Transverse colon (tissue), 4 donors: ENCODE data around the gene DYNC1I1.

Experiments used
- EP300 ChIP-seq: sonication (generic); formaldehyde crosslinking; IDR thresholded peaks from one replicate; pipeline ENCODE4 v1.6.1; 2017; ENCODE audit warnings: antibody characterized with exemption, low read depth
- POLR2A ChIP-seq: fragments of 450-650 bp; IDR thresholded peaks from one replicate; pipeline ENCODE4 v1.6.1; 2016; ENCODE audit warnings: antibody characterized with exemption, mild to moderate bottlenecking, moderate library complexity
- POLR2AphosphoS5 ChIP-seq, 3 donors: sonication (generic); formaldehyde crosslinking; IDR thresholded peaks; one replicate each; pipeline ENCODE4 v1.6.1; 2016; ENCODE audit warnings: antibody characterized with exemption in 3 of 3
- TF ChIP-seq, protein P1 (sequence below), 5 experiments: fragments of 200-600 bp in 3 of 5; fragments of 450-650 bp in 2 of 5; sonication (generic) in 3 of 5; IDR thresholded peaks; 1 replicate in 2 of 5; 2 replicates in 3 of 5; pipeline ENCODE4 v1.5.1; 2016 to 2017; ENCODE audit warnings: antibody characterized with exemption in 5 of 5, inconsistent platforms in 3 of 5, mild to moderate bottlenecking in 2 of 5, moderate library complexity in 1 of 5

- TF ChIP-seq, protein P1, sequence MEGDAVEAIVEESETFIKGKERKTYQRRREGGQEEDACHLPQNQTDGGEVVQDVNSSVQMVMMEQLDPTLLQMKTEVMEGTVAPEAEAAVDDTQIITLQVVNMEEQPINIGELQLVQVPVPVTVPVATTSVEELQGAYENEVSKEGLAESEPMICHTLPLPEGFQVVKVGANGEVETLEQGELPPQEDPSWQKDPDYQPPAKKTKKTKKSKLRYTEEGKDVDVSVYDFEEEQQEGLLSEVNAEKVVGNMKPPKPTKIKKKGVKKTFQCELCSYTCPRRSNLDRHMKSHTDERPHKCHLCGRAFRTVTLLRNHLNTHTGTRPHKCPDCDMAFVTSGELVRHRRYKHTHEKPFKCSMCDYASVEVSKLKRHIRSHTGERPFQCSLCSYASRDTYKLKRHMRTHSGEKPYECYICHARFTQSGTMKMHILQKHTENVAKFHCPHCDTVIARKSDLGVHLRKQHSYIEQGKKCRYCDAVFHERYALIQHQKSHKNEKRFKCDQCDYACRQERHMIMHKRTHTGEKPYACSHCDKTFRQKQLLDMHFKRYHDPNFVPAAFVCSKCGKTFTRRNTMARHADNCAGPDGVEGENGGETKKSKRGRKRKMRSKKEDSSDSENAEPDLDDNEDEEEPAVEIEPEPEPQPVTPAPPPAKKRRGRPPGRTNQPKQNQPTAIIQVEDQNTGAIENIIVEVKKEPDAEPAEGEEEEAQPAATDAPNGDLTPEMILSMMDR (IDR thresholded peaks at IDR 0.05), result no peak
- TF ChIP-seq POLR2AphosphoS5 (IDR thresholded peaks at IDR 0.05) (no peak), POLR2A (no peak), EP300 (no peak)
These were observed 8.3 kb downstream of the DYNC1I1 start for GRCh38 chr7:95780665-95781064.
